H9 (cell line): Measurements from ENCODE around the gene PDE1C. TPM values are rescaled to one million over a fixed set of nuclear protein-coding genes. Genes with fewer than 3 reads are reported as not detected.

Experiments
- DNase-seq: peaks from one replicate; pipeline ENCODE4 v3.0.0-alpha.2; 2017
- H2AFZ ChIP-seq: one replicate; pipeline ENCODE4 v1.6.1; 2013; ENCODE audit warnings: mild to moderate bottlenecking, low read length, control low read depth, moderate library complexity
- H2AK5ac ChIP-seq: 2 replicates; pipeline ENCODE4 v1.6.1; 2013; ENCODE audit warnings: low read length, control low read depth, mixed read lengths; ENCODE audit not compliant: insufficient read length
- H2BK120ac ChIP-seq: one replicate; pipeline ENCODE4 v1.6.1; 2013; ENCODE audit warnings: low read depth, mild to moderate bottlenecking, low read length, control low read depth, inconsistent platforms; ENCODE audit not compliant: poor library complexity, severe bottlenecking
- H2BK12ac ChIP-seq: 2 replicates; pipeline ENCODE4 v1.6.1; 2013; ENCODE audit warnings: low read length, control low read depth, mixed read lengths, low read depth; ENCODE audit not compliant: insufficient read length
- H2BK15ac ChIP-seq: 2 replicates; pipeline ENCODE4 v1.6.1; 2013; ENCODE audit warnings: low read depth, low read length, control low read depth
- H2BK20ac ChIP-seq: one replicate; pipeline ENCODE4 v1.6.1; 2013; ENCODE audit warnings: low read depth, mild to moderate bottlenecking, low read length, control low read depth, inconsistent platforms; ENCODE audit not compliant: poor library complexity, severe bottlenecking
- H2BK5ac ChIP-seq: 2 replicates; pipeline ENCODE4 v1.6.1; 2013; ENCODE audit warnings: low read length, control low read depth, mixed read lengths; ENCODE audit not compliant: insufficient read length
- H3K14ac ChIP-seq: 2 replicates; pipeline ENCODE4 v1.6.1; 2013; ENCODE audit warnings: low read length, control low read depth; ENCODE audit not compliant: insufficient read depth
- H3K18ac ChIP-seq: 2 replicates; pipeline ENCODE4 v1.6.1; 2013; ENCODE audit warnings: low read depth, mild to moderate bottlenecking, mixed read lengths, low read length, control low read depth; ENCODE audit not compliant: insufficient read length
- H3K23ac ChIP-seq: 2 replicates; pipeline ENCODE4 v1.6.1; 2013; ENCODE audit warnings: low read length, control low read depth, mixed read lengths, low read depth; ENCODE audit not compliant: insufficient read length
- H3K23me2 ChIP-seq: 2 replicates; pipeline ENCODE4 v1.6.1; 2013; ENCODE audit warnings: low read depth, mild to moderate bottlenecking, mixed read lengths, low read length, control low read depth; ENCODE audit not compliant: insufficient read length, poor library complexity, severe bottlenecking
- H3K27ac ChIP-seq: 2 replicates; pipeline ENCODE4 v1.5.1; 2013; ENCODE audit warnings: low read length, control low read depth, mixed read lengths, low read depth; ENCODE audit not compliant: insufficient read length
- H3K27me3 ChIP-seq: 2 replicates; pipeline ENCODE4 v1.6.1; 2013; ENCODE audit warnings: low read length, control low read depth, inconsistent platforms; ENCODE audit not compliant: insufficient read depth
- H3K4ac ChIP-seq: 2 replicates; pipeline ENCODE4 v1.6.1; 2013; ENCODE audit warnings: low read depth, mild to moderate bottlenecking, control low read depth, inconsistent platforms, low read length, moderate library complexity
- H3K4me1 ChIP-seq: 2 replicates; pipeline ENCODE4 v1.6.1; 2013; ENCODE audit warnings: low read length, control low read depth, inconsistent platforms; ENCODE audit not compliant: insufficient read depth
- H3K4me2 ChIP-seq: 2 replicates; pipeline ENCODE4 v1.6.1; 2013; ENCODE audit warnings: low read length, control low read depth, mixed read lengths; ENCODE audit not compliant: insufficient read length, insufficient read depth
- H3K56ac ChIP-seq: 2 replicates; pipeline ENCODE4 v1.6.1; 2013; ENCODE audit warnings: low read depth, mild to moderate bottlenecking, mixed read lengths, low read length, control low read depth; ENCODE audit not compliant: insufficient read length
- H3K79me1 ChIP-seq: 2 replicates; pipeline ENCODE4 v1.6.1; 2013; ENCODE audit warnings: low read depth, mild to moderate bottlenecking, moderate library complexity, low read length, control low read depth, inconsistent platforms; ENCODE audit not compliant: insufficient read depth, poor library complexity, severe bottlenecking
- H3K79me2 ChIP-seq: 2 replicates; pipeline ENCODE4 v1.6.1; 2013; ENCODE audit warnings: low read length, control low read depth, inconsistent platforms; ENCODE audit not compliant: insufficient read depth
- H3K9ac ChIP-seq: 2 replicates; pipeline ENCODE4 v1.6.1; 2013; ENCODE audit warnings: low read length, control low read depth, mixed read lengths; ENCODE audit not compliant: insufficient read length; ENCODE audit errors: extremely low read depth
- H3K9me3 ChIP-seq: one replicate; pipeline ENCODE4 v1.6.1; 2013; ENCODE audit warnings: low read depth, low read length, inconsistent platforms; ENCODE audit not compliant: control insufficient read depth
- H3T11ph ChIP-seq: one replicate; pipeline ENCODE4 v1.6.1; 2013; ENCODE audit warnings: mild to moderate bottlenecking, low read length, control low read depth, inconsistent platforms
- H4K20me1 ChIP-seq: one replicate; pipeline ENCODE4 v1.6.1; 2013; ENCODE audit not compliant: control insufficient read depth, insufficient read length, insufficient read depth
- H4K5ac ChIP-seq: 2 replicates; pipeline ENCODE4 v1.6.1; 2013; ENCODE audit warnings: low read depth, mild to moderate bottlenecking, mixed read lengths, low read length, control low read depth; ENCODE audit not compliant: insufficient read length
- H4K8ac ChIP-seq: replicated peaks from 2 replicates; pipeline ENCODE4 v1.6.1; 2013; ENCODE audit warnings: low read length, control low read depth, mixed read lengths, low read depth; ENCODE audit not compliant: insufficient read length
- H4K91ac ChIP-seq: 2 replicates; pipeline ENCODE4 v1.6.1; 2013; ENCODE audit warnings: low read depth, mild to moderate bottlenecking, moderate library complexity, mixed read lengths, low read length, control low read depth; ENCODE audit not compliant: insufficient read length
- H3K27ac Mint-ChIP-seq, 3 experiments: 2 replicates in 2 of 3; 3 replicates in 1 of 3; pipeline ENCODE4 v1.8.0; 2020 to 2021; ENCODE audit warnings: mixed read lengths in 3 of 3, mild to moderate bottlenecking in 1 of 3, moderate library complexity in 1 of 3
- H3K27me3 Mint-ChIP-seq: 2 replicates; pipeline ENCODE4 v1.8.0; 2021; ENCODE audit warnings: low read depth, mild to moderate bottlenecking, moderate library complexity, mixed read lengths
- H3K36me3 Mint-ChIP-seq, 3 experiments: 2 replicates in 2 of 3; 3 replicates in 1 of 3; pipeline ENCODE4 v1.8.0; 2020 to 2021; ENCODE audit warnings: low read depth in 3 of 3, mixed read lengths in 3 of 3; ENCODE audit not compliant: insufficient read depth in 1 of 3
- H3K4me1 Mint-ChIP-seq, 2 experiments: 2 replicates each; pipeline ENCODE4 v1.8.0; 2020; ENCODE audit warnings: mixed read lengths in 2 of 2
- H3K4me3 Mint-ChIP-seq, 2 experiments: 2 replicates in 1 of 2; 3 replicates in 1 of 2; pipeline ENCODE4 v1.8.0; 2020 to 2021; ENCODE audit warnings: mild to moderate bottlenecking in 2 of 2, mixed read lengths in 2 of 2, moderate library complexity in 1 of 2
- H3K9me3 Mint-ChIP-seq, 2 experiments: 2 replicates in 1 of 2; 3 replicates in 1 of 2; pipeline ENCODE4 v1.8.0; 2020; ENCODE audit warnings: mild to moderate bottlenecking in 2 of 2, mixed read lengths in 2 of 2, moderate library complexity in 1 of 2
- CTCF ChIP-seq: fragments of 200-600 bp; sonication (generic); conservative IDR thresholded peaks from 3 replicates; pipeline ENCODE4 v1.8.0; 2021; ENCODE audit warnings: antibody characterized with exemption, mild to moderate bottlenecking
- WGBS: extraction: QIAGEN DNeasy Blood & Tissue Kit; methylation state at CpG from one replicate; pipeline ENCODE4 v1.1.7; 2013; ENCODE audit warnings: missing lambda C conversion rate, low lambda C conversion rate, mixed read lengths; ENCODE audit not compliant: insufficient read length; ENCODE audit errors: extremely low coverage; 5-methylcytosine and 5-hydroxymethylcytosine counted together
- total RNA-seq: library from RNA; stranded (reverse); gene quantifications from 2 replicates; pipeline ENCODE4 v1.2.1, GENCODE V29; 2021

The PDE1C gene
- total RNA-seq, 1 experiment from 2014 or later, result 0.17 TPM

- no peak overlapping the region for H3K4ac ChIP-seq
- H3K9me3 ChIP-seq, result no peaks in the 10 kb centered on the region
- Mint-ChIP-seq H3K27ac (no peak overlapping the region), H3K36me3 (no peaks in the 10 kb centered on the region), H3K27me3 (peaks cover 3% of the 10 kb centered on the region), H3K4me3 (no peak overlapping the region), H3K9me3 (no peaks in the 10 kb centered on the region), H3K4me1 (peaks cover 3% of the 10 kb centered on the region in 2 experiments; a peak in 2 of 4 replicates)
- H3K56ac ChIP-seq, result no peak overlapping the region
- H3K14ac ChIP-seq, result no peak overlapping the region
- no peaks in the 10 kb centered on the region for H3K23me2 ChIP-seq
- no peak overlapping the region for H3K27ac ChIP-seq
- H2BK20ac ChIP-seq, result no peak overlapping the region
- H4K20me1 ChIP-seq, result no peaks in the 10 kb centered on the region
- no peak overlapping the region for H4K91ac ChIP-seq
- H3K4me2 ChIP-seq, result no peak overlapping the region
- H3K18ac ChIP-seq, result no peak overlapping the region
- no peak overlapping the region for H4K5ac ChIP-seq
- no peaks in the 10 kb centered on the region for H3K79me1 ChIP-seq
- no peak for DNase-seq
- no peak overlapping the region for H2BK12ac ChIP-seq
- WGBS, result no CpG with 5 or more reads among the region's 6 CpGs
- no peaks in the 10 kb centered on the region for H3K79me2 ChIP-seq
- no peak overlapping the region for H2AFZ ChIP-seq
- H3T11ph ChIP-seq, result no peak overlapping the region
- H3K4me1 ChIP-seq, result no peaks in the 10 kb centered on the region
- no peak overlapping the region for H2BK15ac ChIP-seq
- H2BK5ac ChIP-seq, result no peak overlapping the region
- H3K23ac ChIP-seq, result no peak overlapping the region
- no peak overlapping the region for H3K9ac ChIP-seq
- H2AK5ac ChIP-seq, result no peak overlapping the region
- H3K27me3 ChIP-seq, result no peaks in the 10 kb centered on the region
- H4K8ac ChIP-seq, result no peak overlapping the region
- TF ChIP-seq CTCF, result no peak
- no peak overlapping the region for H2BK120ac ChIP-seq
These were observed 114.6 kb downstream of the PDE1C start for GRCh38 chr7:31955641-31956040.
